HG03135 (cell line): ENCODE results near the gene DNAJC4.

Experiments
- ATAC-seq: cut with Tn5 transposase; IDR thresholded peaks from one replicate; pipeline ENCODE4 v1.9.1; 2021; ENCODE audit warnings: mild to moderate bottlenecking, moderate library complexity; ENCODE audit not compliant: unreplicated experiment

Gene DNAJC4

GRCh38 chr11:64255135-64256128 lies 25.1 kb downstream of the DNAJC4 start:
- ATAC-seq = no peak

GRCh38 chr11:64256300-64256699 lies 26.0 kb downstream of the DNAJC4 start:
- ATAC-seq = no peak

- no peak for ATAC-seq
These were observed 28.0 kb downstream of the DNAJC4 start for GRCh38 chr11:64258356-64258755.

- ATAC-seq = no peak
These were observed 28.7 kb downstream of the DNAJC4 start for GRCh38 chr11:64258946-64259532.

- no peak for ATAC-seq
These were observed 29.3 kb downstream of the DNAJC4 start for GRCh38 chr11:64259533-64260067.

GRCh38 chr11:64260147-64260708 lies 29.9 kb downstream of the DNAJC4 start:
- ATAC-seq = no peak

GRCh38 chr11:64261556-64262080 lies 31.3 kb downstream of the DNAJC4 start:
- ATAC-seq = no peak

- ATAC-seq = no peak
These were observed 32.1 kb downstream of the DNAJC4 start for GRCh38 chr11:64262271-64263002.

- ATAC-seq = no peak
These were observed 32.9 kb downstream of the DNAJC4 start for GRCh38 chr11:64263021-64263946.

- no peak for ATAC-seq
These were observed 33.6 kb downstream of the DNAJC4 start for GRCh38 chr11:64263947-64264317.

- no peak for ATAC-seq
These were observed 34.1 kb downstream of the DNAJC4 start for GRCh38 chr11:64264371-64264852.

GRCh38 chr11:64265176-64266160 lies 35.1 kb downstream of the DNAJC4 start:
- no peak for ATAC-seq

GRCh38 chr11:64266339-64266738 lies 36.0 kb downstream of the DNAJC4 start:
- ATAC-seq = no peak

- ATAC-seq = no peak
These were observed 37.0 kb downstream of the DNAJC4 start for GRCh38 chr11:64267207-64267945.

GRCh38 chr11:64268025-64268892 lies 37.9 kb downstream of the DNAJC4 start:
- ATAC-seq = no peak

GRCh38 chr11:64268893-64269539 lies 38.7 kb downstream of the DNAJC4 start:
- ATAC-seq = peak; percentile 14
